Mammary epithelial cell (primary cell): ENCODE measurements around the gene COL8A2.

Source experiments
- CTCF ChIP-seq, 2 donors: IDR thresholded peaks in 1 of 2; conservative IDR thresholded peaks in 1 of 2; 2 replicates each; pipeline ENCODE4 v1.5.1; 2011 to 2012; ENCODE audit warnings: inconsistent platforms in 2 of 2, low read length in 2 of 2, mild to moderate bottlenecking in 2 of 2, control low read depth in 1 of 2, low read depth in 1 of 2; ENCODE audit not compliant: insufficient read depth in 1 of 2; ENCODE audit errors: extremely low read depth in 1 of 2
- EZH2 ChIP-seq: IDR thresholded peaks from 2 replicates; pipeline ENCODE4 v1.6.1; 2012; ENCODE audit warnings: low read length, inconsistent platforms, borderline replicate concordance

- TF ChIP-seq CTCF (conservative IDR thresholded peaks at IDR 0.05 in 1 of 2, IDR thresholded peaks at IDR 0.05 in 1 of 2; ENCODE audit: extremely low read depth in 1 of 2, insufficient read depth in 1 of 2, low read depth in 1 of 2, low read length in 2 of 2) = no peak
- no peak for TF ChIP-seq EZH2
Measured at GRCh38 chr1:36080236-36080635, 44.8 kb downstream of the COL8A2 start.
